ENCODE results near the gene HMBS. TPM values are rescaled to one million over a fixed set of nuclear protein-coding genes. Genes with fewer than 3 reads are reported as not detected.

Gene HMBS
- total RNA-seq, 4 donors from 2014 or later, result 7.2 to 11.7 (median 8.5) TPM

GRCh38 chr11:119047205-119047604, 37.5 kb upstream of the HMBS start:
- no peak for DNase-seq (ENCODE audit: low spot score)
- TF ChIP-seq, protein P1, sequence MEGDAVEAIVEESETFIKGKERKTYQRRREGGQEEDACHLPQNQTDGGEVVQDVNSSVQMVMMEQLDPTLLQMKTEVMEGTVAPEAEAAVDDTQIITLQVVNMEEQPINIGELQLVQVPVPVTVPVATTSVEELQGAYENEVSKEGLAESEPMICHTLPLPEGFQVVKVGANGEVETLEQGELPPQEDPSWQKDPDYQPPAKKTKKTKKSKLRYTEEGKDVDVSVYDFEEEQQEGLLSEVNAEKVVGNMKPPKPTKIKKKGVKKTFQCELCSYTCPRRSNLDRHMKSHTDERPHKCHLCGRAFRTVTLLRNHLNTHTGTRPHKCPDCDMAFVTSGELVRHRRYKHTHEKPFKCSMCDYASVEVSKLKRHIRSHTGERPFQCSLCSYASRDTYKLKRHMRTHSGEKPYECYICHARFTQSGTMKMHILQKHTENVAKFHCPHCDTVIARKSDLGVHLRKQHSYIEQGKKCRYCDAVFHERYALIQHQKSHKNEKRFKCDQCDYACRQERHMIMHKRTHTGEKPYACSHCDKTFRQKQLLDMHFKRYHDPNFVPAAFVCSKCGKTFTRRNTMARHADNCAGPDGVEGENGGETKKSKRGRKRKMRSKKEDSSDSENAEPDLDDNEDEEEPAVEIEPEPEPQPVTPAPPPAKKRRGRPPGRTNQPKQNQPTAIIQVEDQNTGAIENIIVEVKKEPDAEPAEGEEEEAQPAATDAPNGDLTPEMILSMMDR (IDR thresholded peaks at IDR 0.05), result no peak
- ATAC-seq (ENCODE audit: low FRiP score), result no peak

DNA sequence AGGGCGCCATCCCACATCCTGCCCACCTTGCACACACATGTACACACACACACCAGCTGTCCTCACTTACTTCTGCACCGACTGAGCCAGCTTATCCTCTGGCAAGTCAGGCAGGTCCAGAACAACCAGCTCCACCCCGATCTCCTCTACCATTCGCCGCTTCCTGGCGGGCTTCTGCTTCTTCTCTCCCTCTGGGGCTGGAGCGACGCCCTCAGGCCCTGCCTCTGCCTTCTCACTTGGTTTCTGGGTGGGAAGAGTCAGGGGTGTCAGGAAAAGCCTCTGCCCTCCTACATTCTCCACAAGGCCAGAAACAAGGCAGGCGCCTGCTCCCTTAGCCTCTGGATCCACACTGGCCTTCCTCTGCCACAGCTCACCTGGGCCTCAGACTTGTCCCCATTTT, 36.0 kb upstream of the HMBS start:
- TF ChIP-seq, protein P1 (IDR thresholded peaks at IDR 0.05), result no peak
- ATAC-seq (ENCODE audit: low FRiP score) (no peak), DNase-seq (ENCODE audit: low spot score) (no peak)

DNA sequence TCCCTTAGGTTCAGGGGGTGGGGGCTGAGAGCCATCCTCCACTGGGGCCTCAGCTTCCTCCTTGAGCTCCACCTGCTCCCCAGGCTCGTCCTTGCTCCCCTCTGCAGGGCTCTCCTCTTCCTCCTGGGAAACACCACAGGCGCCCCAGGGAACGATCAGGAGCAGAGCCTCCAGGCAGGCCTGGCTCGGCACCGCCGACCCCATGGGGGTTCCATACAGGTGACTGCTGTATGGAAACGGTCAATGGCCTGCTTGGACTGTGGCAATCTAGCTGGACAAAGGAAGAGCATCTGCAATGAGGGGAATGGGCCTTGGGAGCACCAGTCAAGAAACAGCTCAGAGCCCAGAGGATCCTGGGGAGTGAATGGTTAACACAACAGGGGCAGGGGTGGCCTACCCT, 35.6 kb upstream of the HMBS start:
- DNase-seq (ENCODE audit: low spot score) (no peak), ATAC-seq (ENCODE audit: low FRiP score) (no peak)
- TF ChIP-seq, protein P1 (IDR thresholded peaks at IDR 0.05), result no peak

- DNase-seq (ENCODE audit: low spot score), result no peak
- no peak for ATAC-seq (ENCODE audit: low FRiP score)
- TF ChIP-seq, protein P1 (IDR thresholded peaks at IDR 0.05), result no peak
Measured at GRCh38 chr11:119051440-119052162, 33.1 kb upstream of the HMBS start.

GRCh38 chr11:119052163-119052814, 32.4 kb upstream of the HMBS start:
- DNase-seq (ENCODE audit: low spot score) (no peak), ATAC-seq (ENCODE audit: low FRiP score) (no peak)

DNA sequence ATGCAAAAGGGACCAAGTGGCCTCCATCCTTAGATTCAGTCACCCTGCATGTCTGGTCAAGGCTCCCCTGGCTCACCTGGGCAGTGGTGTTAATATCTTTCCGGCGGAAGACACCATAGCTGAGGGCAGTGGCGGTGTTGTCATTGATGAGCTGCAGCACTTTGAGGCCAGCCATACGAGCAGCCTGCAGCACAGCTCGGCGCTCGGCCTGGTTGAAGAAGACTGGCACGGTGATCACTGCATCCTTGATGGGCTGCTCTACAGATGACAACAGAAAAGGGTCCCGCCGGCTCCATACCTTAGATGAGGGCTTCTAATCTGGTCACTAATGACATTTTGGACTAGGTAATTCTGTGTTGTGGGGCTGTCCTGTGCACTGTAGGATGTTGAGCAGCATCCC, 30.3 kb upstream of the HMBS start:
- no peak for ATAC-seq (ENCODE audit: low FRiP score)
- DNase-seq (ENCODE audit: low spot score), result no peak
- TF ChIP-seq, protein P1 (IDR thresholded peaks at IDR 0.05), result no peak

More at GRCh38 chr11:119052163-119052814, 32.4 kb upstream of the HMBS start:
- TF ChIP-seq, protein P1 (IDR thresholded peaks at IDR 0.05), result no peak

- DNase-seq (ENCODE audit: low spot score) (no peak), ATAC-seq (ENCODE audit: low FRiP score) (no peak)
- TF ChIP-seq, protein P1 (IDR thresholded peaks at IDR 0.05), result no peak
Measured at GRCh38 chr11:119055901-119056300, 28.8 kb upstream of the HMBS start.
